Mucosa of stomach (tissue), 1 donor: Measurements from ENCODE around the gene YIPF2.
"Not testable (repeated sequence)": the region's sequence is repeated elsewhere in the genome, so short reads cannot be mapped to it uniquely, and the experiment has no call there.

Experiments used
- H3K27me3 ChIP-seq: one replicate; pipeline ENCODE4 v1.7.0; 2013; ENCODE audit warnings: mild to moderate bottlenecking, low read length; ENCODE audit not compliant: control insufficient read depth, insufficient read depth
- H3K36me3 ChIP-seq: one replicate; pipeline ENCODE4 v1.7.0; 2013; ENCODE audit warnings: low read length; ENCODE audit not compliant: control insufficient read depth, insufficient read depth
- H3K4me1 ChIP-seq: one replicate; pipeline ENCODE4 v1.7.0; 2013; ENCODE audit warnings: mild to moderate bottlenecking, low read length; ENCODE audit not compliant: control insufficient read depth, insufficient read depth
- H3K4me3 ChIP-seq: one replicate; pipeline ENCODE4 v1.7.0; 2013; ENCODE audit warnings: low read length
- H3K9ac ChIP-seq: one replicate; pipeline ENCODE4 v1.7.0; 2013; ENCODE audit warnings: mild to moderate bottlenecking, low read length, moderate library complexity
- H3K9me3 ChIP-seq: one replicate; pipeline ENCODE4 v1.7.0; 2013; ENCODE audit warnings: mild to moderate bottlenecking, low read length, moderate library complexity; ENCODE audit not compliant: control insufficient read depth
- donor health status: Pancreatic carcinoma.

The YIPF2 gene

GRCh38 chr19:10877608-10878007, 50.8 kb downstream of the YIPF2 start:
- not testable (repeated sequence) for H3K27me3 ChIP-seq, H3K9ac ChIP-seq
- H3K4me1 ChIP-seq: peaks cover 21% of the 10 kb centered on the region

GRCh38 chr19:10876459-10877240, 51.8 kb downstream of the YIPF2 start:
- Histone ChIP-seq H3K4me3 (no peak overlapping the region), H3K9me3 (no peaks in the 10 kb centered on the region), H3K4me1 (peaks cover 26% of the 10 kb centered on the region)

More at GRCh38 chr19:10877608-10878007, 50.8 kb downstream of the YIPF2 start:
- H3K9me3 ChIP-seq, H3K36me3 ChIP-seq, H3K4me3 ChIP-seq: not testable (repeated sequence)

GRCh38 chr19:10874024-10874423, 54.4 kb downstream of the YIPF2 start:
- Histone ChIP-seq H3K9ac (no peak overlapping the region), H3K4me3 (no peak overlapping the region), H3K4me1 (peaks cover 26% of the 10 kb centered on the region), H3K27me3 (no peaks in the 10 kb centered on the region), H3K9me3 (no peaks in the 10 kb centered on the region), H3K36me3 (no peaks in the 10 kb centered on the region)

More at GRCh38 chr19:10876459-10877240, 51.8 kb downstream of the YIPF2 start:
- Histone ChIP-seq H3K36me3 (no peaks in the 10 kb centered on the region), H3K27me3 (no peaks in the 10 kb centered on the region), H3K9ac (no peak overlapping the region)

GRCh38 chr19:10872546-10873107, 55.8 kb downstream of the YIPF2 start:
- H3K4me3 ChIP-seq: peak overlapping the region; percentile 56
- H3K27me3 ChIP-seq: no peaks in the 10 kb centered on the region
- peak overlapping the region; percentile 82 for H3K9ac ChIP-seq
- peaks cover 16% of the 10 kb centered on the region for H3K4me1 ChIP-seq
- no peaks in the 10 kb centered on the region for H3K36me3 ChIP-seq
- no peaks in the 10 kb centered on the region for H3K9me3 ChIP-seq
